ENCODE measurements around the gene KIF22. TPM values are rescaled to one million over a fixed set of nuclear protein-coding genes. Genes with fewer than 3 reads are reported as not detected.

Gene KIF22
- total RNA-seq, 1 experiment from 2014 or later: 111 TPM

- intact Hi-C loops (cut with micrococcal nuclease; ENCODE audit: unreplicated experiment) (no loop called here), in situ Hi-C loops (cut with HindIII; ENCODE audit: low pct_unique_long_range_greater_than_20kb, low sequenced_read_pairs) (no loop called here)
- peak overlapping the region; percentile 97 for H3K27ac ChIP-seq (ENCODE audit: low read length)
Measured at GRCh38 chr16:29804020-29804419, 13.5 kb downstream of the KIF22 start.

More at GRCh38 chr16:29804020-29804419, 13.5 kb downstream of the KIF22 start:
- ATAC-seq (no peak), DNase-seq (ENCODE audit: low read depth, low spot score) (no peak)
- Histone ChIP-seq H3K4me3 (ENCODE audit: low read depth in 2 of 2, low read length in 2 of 2) (peak overlapping the region in 1 of 2 experiments; percentile 69; a peak in 1 of 4 replicates), H3K4me1 (ENCODE audit: control insufficient read depth, insufficient read depth, low read length) (peaks cover 24% of the 10 kb centered on the region), H3K27me3 (ENCODE audit: control insufficient read depth, insufficient read depth, low read length) (no peaks in the 10 kb centered on the region), H3K9me3 (ENCODE audit: control insufficient read depth, insufficient read depth, low read depth, low read length) (no peaks in the 10 kb centered on the region), H3K36me3 (ENCODE audit: control insufficient read depth, insufficient read depth, low read length) (peaks cover 18% of the 10 kb centered on the region)
- TSS peak; percentile 66 for BruUV-seq (replicated peaks)
- ChIA-PET POLR2A (interaction anchor here (0.8 to 1.4 kb wide), 2 partner anchors 9 to 10 kb away, joined by 3 to 14 read pairs; no protein-coding TSS in a partner anchor), CTCF (interaction anchor here (1.1 kb wide), 1 partner anchor 103 kb away, joined by 6 read pairs; no protein-coding TSS in a partner anchor)
- TF ChIP-seq SIN3A (IDR thresholded peaks at IDR 0.05; ENCODE audit: borderline replicate concordance, insufficient read depth, low read depth, low read length): no peak
- TF ChIP-seq TCF7L2 (IDR thresholded peaks at IDR 0.05; ENCODE audit: low read depth, low read length): no peak
- TF ChIP-seq CTCF (IDR thresholded peaks at IDR 0.05): no peak
- peak; percentile 44 for TF ChIP-seq POLR2AphosphoS5 (IDR thresholded peaks at IDR 0.05; ENCODE audit: low read depth, low read length)
- TF ChIP-seq REST (IDR thresholded peaks at IDR 0.05; ENCODE audit: insufficient read depth in 1 of 2, low read depth in 2 of 2, low read length in 1 of 2): no peak
